Erythroblast (primary cell): Measurements from ENCODE around the gene ECSCR.

Experiments used
- GATA1 ChIP-seq: IDR thresholded peaks from 2 replicates; pipeline ENCODE4 v1.6.1; 2011; ENCODE audit warnings: low read depth, mild to moderate bottlenecking, control low read depth, low read length, moderate library complexity
- POLR2A ChIP-seq: IDR thresholded peaks from 2 replicates; pipeline ENCODE4 v1.6.1; 2011; ENCODE audit warnings: mild to moderate bottlenecking, low read length

GRCh38 chr5:139457241-139457640 lies 5.3 kb downstream of the ECSCR start:
- TF ChIP-seq POLR2A (no peak), GATA1 (no peak)
